GM18870 (cell line): ENCODE measurements around the gene B3GALT6.

Experiments used
- ATAC-seq: cut with Tn5 transposase; IDR thresholded peaks from one replicate; pipeline ENCODE4 v1.9.1; 2021; ENCODE audit warnings: moderate library complexity; ENCODE audit not compliant: unreplicated experiment

Gene B3GALT6

DNA sequence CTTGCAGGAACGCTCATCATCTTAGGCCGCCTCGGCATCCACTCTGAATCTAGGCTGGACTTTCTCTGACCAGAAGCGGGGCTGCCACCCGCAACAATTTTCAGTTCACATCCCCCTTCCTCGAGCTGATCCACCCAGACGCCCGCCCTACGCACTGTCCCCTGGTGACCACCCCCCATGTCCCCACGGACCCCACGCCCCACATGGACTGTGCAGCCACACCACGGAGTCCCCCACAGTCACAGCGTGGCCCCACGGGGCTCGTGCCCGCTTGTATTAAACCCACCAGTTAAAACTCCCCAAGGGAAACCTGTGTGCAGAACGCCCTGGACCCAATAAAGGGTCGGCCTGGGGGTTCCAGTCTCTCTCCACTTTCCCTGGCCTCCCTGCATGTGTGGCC, 27.5 kb downstream of the B3GALT6 start:
- ATAC-seq, result no peak

DNA sequence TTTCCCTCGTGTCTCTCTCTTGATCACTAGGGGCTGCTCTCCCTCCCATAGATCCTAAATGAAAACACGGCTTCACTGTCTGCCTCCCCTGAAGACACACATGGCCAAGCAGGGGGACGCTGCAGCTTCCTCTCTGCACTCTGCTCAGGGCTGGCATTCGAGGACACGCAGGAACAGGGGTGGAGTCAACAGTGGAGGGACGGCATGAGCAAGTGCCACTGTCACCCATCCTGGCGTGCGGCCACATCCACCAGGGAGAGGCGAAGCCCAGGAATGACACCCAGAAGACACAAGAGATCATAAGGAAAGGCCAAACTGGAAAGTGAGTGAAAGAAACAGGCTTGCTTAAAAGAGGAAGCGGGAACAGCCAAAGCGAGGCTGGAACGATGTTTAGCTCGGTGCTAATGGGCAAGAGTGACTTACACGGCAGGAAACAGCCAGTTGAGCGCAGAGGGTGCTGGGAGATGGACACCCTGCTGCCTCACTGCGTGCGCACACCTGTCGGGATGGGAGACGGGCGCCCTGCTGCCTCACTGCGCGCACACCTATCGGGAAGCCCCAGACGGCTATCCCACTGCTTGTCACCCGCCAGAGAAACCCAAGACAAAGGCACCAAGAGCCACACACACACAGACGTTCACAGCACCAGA, 28.0 kb downstream of the B3GALT6 start:
- ATAC-seq, result no peak

DNA sequence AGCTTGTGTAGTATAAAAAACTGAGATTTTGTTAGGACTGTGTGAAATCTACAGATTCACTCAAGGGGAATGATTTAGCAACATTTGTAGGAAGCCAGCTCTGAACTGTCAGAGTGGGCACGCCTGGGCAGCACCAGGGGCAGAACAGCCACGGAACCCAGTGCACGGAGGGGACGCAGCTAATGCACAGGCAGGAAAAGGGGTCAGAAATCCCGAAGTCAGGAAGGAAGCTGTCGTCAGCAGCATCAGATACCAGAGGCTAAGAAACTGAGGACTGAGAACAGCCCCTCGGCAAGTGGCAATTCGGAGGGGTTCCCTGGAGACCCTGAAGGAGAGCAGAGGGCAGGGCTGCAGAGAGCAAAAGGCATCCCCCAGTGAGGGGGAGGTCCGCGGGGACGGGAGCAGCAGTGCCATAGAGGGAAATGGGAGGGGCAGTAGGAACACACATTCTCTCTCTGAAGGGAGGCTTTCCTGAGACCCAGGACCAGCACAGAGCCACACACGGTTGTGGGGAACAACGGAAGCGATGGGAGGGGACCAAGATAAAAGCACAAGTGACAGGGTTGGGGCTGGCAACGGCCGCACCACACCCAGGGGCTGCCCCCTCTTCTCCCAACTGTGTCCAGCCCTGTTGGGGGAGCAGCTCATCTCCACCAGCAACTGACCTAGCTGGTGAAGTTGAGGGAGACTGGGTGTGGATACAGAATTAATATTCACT, 29.0 kb downstream of the B3GALT6 start:
- no peak for ATAC-seq

DNA sequence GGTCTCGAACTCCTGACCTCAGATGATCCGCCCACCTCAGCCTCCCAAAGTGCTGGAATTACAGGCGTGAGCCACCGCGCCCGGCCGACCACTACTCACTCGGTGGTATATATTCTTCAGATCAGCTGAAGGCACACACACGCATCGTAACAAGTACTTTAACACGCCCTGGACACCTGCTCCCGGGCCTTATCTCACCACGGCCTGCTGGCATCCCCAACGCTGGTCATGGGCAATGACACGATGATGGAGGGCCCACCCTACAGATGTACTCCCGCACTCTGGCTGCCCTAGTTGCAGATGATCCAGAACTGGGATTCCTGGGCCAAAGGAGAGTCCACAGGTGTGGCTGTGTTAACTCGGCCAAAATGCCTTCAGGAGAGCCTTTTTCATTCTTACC, 30.0 kb downstream of the B3GALT6 start:
- no peak for ATAC-seq

DNA sequence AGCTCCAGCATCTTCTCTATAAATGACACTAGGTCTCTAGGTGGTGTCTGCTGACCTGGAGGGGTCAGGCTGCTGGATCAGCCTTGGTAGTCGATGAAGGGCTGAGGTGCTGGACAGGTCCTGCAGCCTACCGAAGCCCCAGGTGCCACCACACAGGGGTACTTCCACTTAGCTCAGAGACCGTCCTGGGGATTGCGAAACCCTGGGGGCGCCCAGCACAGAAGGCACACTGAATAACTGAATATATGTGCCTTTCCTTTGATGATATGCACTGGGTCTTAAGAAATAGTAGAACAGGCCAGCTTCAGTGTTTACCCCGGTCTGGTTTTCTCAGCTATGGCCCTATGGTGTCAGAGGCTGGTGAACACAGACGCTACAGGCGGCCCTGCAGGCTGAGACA, 30.7 kb downstream of the B3GALT6 start:
- ATAC-seq, result no peak

DNA sequence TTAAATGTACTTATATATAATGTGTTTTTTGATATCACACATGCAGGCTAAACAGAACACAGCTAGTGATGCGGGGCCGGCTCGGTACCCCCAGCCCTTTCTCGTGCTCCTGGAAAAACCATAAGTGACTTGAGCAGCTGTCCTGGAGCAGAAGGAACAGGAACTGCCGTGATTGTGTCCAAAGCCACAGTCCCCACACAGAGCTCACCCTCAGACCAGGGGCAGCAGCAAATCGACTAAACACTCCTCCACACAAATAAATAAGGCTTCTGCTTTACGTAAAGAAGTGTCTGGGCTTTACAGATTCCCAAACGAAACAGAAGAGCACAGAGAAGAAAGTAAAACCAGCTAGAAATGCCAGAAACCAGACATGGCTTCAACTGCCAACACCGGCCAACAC, 32.0 kb downstream of the B3GALT6 start:
- no peak for ATAC-seq

DNA sequence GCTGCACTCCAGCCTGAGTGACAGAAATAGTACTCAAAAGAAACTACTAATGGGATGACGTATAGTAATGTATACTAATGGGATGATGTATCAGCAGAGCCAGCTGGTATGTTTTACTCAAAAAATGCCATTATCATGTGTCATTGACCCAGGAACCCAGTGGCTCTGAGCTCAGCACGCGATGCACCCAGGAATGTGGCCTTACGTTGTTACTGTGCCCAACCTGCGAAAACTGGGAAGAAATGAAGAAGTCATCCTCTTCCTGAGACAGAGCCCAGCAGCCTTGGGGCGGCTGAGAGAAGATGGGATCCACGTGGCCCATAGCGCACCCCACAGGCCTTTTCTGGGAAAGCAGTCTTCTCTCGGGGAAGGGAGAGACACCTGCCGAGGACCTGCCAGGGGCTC, 32.8 kb downstream of the B3GALT6 start:
- ATAC-seq, result no peak

DNA sequence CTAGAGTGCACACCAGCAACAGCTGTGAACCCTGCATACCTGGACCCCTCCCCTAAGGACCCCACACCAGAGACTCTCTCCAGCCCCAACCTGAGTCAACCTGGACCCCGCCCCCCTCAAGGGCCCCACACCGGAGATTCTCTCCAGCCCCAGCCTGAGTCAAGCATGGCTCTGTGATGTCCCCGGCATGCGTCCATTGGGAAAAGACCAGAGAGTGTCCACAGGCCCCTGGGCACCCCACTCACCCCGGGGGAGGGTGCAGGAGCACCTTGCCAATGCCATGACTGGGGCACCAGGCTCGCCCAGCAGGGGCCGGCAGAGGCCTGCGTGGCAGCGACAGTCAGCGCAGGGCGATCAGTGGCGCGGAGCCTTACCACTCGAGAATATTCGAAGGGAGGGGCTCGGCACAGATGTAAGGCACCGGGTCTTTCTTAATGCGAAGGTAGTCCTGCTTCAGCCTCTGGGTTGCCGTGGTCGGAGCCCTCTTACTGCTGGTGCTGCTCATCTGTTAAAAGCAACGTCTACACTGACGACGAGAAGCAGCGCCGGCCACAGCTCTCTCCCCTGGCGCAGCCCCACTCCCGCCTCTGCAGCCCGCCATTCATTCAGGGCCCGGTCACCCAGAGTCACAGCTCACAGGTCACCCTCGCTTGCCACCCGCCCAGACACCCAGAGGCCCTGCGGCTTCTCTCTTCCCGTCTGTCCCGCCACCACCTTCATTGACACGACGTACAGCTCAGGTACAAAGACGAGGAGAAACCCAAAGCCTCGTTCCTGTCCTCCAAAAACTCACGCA, 35.6 kb downstream of the B3GALT6 start:
- ATAC-seq, result no peak

DNA sequence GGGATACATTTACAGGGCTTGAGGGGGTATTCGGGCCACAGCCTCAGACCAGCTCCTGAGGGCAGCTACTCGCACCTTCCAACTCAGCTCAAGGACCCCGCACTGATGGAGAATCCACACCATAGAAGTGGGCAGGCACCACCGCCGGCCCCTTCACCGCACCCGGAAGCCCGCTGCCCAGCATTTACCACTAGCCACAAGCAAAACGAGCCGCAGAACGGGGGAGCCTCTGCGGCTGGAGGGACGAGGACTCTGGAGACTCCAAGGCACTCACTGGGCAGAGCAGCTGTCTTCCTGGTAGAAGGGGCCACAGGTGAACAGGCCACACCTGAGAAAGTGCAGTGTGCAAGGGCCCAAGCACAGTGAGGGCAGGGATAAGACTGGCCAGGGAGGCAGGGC, 36.2 kb downstream of the B3GALT6 start:
- no peak for ATAC-seq

DNA sequence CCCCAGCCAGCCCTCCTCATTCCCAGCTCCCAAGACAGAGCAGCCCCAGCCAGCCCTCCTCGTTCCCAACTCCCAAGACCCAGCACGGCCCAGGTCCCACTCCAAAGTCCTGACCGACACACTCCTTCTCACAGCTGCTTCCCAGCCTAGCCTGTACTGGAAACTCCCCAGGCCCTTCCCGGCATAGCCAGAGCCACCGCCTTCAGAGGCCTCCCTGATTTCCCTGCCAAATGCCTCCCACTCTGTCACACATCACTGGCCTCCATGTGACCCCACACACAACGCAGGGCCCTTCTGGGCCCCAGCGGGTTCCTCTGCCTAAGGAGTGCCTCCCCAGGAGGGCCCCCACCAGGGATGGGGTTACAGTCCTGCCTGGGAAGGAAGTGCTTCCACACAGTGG, 38.8 kb downstream of the B3GALT6 start:
- ATAC-seq, result no peak

DNA sequence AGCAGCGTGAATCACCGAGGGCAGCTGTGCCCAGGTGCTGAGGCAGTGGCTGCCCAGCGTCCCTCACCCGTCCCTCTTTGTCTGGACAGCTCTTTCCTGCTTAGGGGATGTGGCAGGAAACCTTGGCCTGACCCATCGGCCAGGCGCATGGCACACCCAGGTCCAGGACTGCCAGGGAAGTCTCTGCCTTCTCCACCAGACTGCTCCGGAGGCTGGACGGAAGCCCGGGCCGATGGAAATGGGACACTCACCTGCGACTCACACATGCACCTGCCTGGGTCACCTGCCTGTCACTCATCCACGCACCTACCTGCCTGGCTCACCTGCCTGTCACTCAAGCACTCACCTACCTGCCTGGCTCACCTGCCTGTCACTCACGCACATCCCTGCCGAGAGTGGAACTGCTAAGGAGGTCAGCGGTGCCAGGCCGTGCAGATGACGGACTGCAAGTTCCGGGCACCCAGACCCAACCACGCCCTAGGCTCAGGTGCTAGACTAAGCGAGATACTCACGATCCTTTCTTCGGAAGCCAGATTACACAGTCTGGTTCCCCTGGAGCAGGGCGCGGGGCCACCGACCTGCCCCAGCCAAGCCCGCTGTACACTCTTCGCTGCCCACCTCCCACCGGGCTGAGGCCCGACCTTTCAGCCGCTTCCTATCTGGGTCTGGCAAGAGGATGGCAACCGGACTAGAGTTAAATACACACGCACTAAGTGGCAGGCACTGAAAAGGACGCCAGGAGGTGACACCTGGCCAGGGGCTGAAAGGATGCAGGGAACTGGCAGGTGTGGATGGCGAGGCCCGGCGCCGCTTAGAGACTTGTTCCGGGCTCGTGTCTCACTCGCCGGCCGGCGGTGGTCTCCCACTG, 40.5 kb downstream of the B3GALT6 start:
- no peak for ATAC-seq

DNA sequence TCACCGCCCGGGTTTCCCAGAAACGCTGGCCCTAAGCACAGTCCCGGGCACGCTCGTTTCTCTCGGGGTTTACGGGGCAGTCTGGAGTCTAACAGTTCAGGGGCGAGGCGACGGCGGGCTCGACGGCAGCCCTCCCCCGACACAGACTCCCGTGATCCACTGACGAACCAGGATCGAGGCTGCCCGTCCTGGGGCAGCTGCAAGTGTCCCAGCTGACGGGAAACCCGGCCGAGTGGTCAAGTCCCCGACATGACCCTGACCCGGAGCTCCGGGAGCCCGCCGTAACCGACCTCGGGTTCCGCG, 41.1 kb downstream of the B3GALT6 start:
- ATAC-seq, result no peak

DNA sequence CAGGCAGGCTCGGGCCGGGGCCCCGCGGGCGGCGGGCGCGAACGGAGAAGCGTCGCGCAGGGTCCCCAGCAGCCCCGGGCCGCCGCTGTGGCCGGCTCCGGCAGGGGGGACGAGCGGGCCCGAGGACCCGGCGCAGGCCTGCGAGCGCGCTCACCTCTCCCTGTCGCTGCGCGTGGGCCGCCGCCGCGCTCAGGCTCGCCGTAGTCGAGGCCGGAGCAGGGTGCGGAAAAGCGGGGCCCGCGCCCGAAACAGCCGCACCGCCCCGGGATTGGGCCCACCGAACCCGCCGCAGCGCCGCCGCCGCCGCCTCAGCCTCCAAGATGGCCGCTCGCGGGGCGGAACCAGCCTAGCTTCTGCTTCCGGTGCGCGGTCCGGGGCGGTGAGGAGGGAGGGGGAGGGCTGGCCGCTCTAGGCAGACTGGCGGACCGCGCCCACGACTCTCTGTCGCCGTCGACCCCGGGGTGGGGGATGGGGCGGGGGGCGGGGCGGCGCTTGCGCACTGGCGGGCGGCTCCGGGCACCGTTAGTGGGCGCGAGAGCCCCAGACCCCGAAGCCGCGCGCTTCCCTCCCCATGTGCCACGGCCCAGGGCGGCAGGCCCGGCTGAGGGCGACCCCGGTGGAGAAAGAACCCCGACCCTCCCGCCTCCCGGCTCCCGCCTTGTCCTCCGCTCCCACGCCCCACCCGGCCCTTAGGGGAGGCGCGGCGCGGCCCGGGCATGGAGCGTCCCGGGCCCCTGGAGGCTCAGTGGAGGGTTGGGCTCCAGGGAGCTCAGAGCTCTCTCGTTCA, 41.7 kb downstream of the B3GALT6 start, which contains the start of gene UBE2J2:
UBE2J2 (minus strand) TSS at position 343 of the 787 bp plus-strand sequence. CDS start 5,862 bp downstream, outside the sequence.
- ATAC-seq, result no peak

DNA sequence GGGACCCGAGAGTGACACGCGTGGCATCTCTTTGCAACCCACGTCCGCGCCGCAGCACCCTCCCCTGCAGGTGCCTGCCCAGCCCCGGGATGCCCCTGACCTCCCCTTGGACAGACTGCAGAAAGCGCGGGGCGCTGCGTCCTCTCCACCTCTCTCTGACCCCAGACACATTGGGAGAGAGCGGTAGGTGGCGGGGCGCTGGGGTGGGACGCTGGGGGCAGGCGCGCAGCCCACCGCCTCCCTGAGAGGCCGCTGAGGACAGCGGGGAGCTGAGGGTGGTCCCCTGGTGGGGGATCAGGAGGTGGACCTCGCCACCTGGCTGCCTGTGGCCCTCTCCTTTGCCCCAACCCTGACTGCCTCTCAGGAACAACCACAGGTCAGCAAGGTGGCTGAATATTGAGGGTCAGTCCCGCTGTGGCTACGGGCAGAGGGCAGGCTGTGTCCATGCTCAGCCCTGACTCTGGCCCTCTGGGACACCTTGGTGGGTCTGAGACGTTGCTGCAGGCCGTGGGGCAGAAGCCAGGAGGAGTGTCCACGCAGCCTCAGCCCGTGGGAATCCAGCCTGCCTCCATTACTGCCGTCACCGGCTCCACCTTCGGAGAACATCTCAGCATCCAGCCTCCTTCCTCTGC, 42.4 kb downstream of the B3GALT6 start:
- no peak for ATAC-seq

DNA sequence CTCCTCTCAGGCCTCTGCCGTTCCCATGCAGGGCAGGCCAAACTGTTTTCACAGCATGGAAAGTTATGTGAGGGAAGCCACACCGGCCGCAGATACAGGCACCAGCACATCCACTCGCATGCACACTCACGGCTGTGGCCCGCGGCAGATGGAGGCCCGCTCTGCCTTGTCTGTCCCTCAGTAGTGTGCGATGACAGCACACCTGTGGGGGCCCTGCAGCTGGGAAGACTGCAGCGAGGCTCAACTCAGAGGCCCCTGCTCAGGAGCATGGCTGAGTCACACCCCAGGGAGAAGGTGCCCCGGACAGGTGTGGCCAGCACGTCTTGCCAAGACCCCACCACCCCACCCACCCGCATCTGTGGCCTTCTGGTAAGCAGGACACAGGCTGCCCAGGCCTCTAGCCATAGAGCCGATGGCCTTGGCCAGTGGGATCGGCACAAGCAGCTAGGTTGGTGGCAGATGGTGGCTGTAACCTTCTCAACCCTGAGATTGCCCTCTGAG, 42.9 kb downstream of the B3GALT6 start:
- ATAC-seq, result no peak

DNA sequence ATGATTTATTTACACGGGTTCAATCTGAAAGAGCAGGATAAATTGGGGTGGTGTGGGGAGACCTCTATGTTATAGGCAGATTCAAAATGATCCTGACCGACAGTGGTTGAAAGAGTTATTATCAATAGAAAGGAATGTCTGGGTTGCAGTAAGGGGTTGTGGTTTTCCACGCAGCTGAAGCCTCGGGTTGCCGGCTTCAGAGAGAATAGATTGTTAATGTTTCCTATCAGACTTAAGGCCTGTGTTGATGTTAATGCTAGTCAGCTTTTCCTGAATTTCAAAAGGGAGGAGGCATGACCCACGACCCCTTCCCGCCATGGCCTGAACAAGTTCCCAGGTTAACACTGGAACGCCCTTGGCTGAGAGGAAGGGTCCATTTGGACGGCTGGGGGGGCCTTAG, 43.8 kb downstream of the B3GALT6 start:
- no peak for ATAC-seq

DNA sequence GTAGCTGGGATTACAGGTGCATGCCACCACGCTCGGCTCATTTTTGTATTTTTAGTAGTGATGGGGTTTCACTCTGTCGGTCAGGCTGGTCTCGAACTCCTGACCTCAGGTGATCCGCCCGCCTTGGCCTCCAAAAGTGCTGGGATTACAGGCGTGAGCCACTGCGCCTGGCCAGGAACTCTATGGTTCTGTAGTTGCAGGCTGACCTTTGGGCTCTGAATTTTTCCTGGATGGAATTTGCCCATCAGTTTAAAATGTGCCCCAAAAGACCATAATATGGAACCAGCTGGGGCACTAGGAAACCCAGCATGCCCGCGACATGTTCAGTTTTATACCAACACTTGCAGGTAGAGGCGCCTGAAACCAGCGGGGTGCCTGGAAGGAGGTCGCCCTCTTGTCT, 46.6 kb downstream of the B3GALT6 start:
- ATAC-seq, result no peak

DNA sequence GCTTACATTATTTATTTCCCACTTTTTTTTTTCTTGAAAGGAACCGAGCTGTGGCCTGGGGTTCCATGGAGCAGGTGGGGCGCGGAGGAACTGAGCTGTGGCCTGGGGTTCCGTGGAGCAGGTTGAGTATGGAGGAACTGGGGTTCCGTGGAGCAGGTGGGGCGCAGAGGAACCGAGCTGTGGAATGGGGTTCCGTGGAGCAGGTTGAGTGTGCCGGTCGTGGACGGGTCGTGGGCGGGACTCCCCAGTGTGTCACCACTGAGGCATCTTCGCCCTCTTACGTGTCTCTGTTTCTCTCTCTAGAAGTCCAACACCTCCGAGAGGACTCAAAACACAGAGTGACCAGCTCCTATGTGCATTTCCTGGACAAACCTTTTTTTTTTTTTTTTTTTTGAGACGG, 47.0 kb downstream of the B3GALT6 start:
- no peak for ATAC-seq

DNA sequence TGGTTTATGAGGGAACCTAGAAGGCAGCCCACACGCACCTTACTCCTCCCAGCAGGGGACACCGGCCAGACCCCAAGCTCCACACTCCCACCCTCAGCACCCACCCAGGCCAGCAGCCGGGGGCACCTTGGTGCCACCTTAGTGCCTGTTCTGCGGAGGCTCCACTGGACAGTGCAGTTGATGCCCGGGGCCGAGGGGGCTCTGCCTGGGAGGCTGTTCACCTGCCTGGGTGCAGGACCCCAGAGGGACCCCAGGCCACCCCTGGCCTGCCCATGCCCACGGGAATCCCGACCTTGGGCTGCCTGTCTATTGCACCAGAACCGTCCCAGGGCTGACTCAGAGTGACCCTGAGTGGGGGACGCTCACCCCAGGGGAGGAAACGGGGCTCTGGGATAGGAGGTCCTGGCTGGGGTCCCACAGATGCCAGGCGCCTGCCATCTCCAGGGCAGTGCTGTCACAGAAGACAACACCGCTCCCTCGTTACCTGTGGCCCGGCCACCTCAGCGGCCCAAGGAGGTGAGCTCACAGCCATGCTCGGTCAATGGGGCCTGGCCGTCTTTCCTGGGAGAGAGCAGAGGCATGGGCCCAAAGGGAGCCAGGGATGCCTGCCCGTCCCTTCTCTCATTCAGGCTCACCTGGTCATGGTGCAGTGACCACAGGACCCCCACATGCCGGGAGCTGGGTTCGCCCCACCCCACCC, 48.9 kb downstream of the B3GALT6 start:
- ATAC-seq, result no peak
